HG03159 (cell line): ENCODE data around the gene DPEP3.
"Not testable (repeated sequence)": the region's sequence is repeated elsewhere in the genome, so short reads cannot be mapped to it uniquely, and the experiment has no call there.

Experiments
- ATAC-seq: cut with Tn5 transposase; IDR thresholded peaks from one replicate; pipeline ENCODE4 v1.9.1; 2021; ENCODE audit warnings: mild to moderate bottlenecking, moderate library complexity; ENCODE audit not compliant: unreplicated experiment

Gene DPEP3

DNA sequence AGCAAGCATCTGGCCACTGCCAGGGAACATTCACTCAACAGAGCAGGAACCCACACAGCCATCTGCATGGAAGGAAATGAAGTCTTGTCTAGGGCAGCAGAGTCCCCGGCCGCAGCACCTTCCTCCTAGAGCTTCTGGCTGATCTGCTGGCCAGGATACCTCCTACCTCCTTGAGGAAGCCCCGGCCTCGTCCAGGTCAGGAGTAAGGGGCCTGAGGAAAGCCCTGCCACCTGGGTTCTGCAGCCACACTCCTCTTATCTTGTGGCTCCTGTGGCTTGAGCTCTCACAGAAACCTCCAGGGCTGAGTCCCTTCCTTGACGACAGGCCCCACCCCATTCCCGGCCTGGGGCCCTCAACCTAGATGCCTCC, 13.7 kb upstream of the DPEP3 start:
- not testable (repeated sequence) for ATAC-seq

DNA sequence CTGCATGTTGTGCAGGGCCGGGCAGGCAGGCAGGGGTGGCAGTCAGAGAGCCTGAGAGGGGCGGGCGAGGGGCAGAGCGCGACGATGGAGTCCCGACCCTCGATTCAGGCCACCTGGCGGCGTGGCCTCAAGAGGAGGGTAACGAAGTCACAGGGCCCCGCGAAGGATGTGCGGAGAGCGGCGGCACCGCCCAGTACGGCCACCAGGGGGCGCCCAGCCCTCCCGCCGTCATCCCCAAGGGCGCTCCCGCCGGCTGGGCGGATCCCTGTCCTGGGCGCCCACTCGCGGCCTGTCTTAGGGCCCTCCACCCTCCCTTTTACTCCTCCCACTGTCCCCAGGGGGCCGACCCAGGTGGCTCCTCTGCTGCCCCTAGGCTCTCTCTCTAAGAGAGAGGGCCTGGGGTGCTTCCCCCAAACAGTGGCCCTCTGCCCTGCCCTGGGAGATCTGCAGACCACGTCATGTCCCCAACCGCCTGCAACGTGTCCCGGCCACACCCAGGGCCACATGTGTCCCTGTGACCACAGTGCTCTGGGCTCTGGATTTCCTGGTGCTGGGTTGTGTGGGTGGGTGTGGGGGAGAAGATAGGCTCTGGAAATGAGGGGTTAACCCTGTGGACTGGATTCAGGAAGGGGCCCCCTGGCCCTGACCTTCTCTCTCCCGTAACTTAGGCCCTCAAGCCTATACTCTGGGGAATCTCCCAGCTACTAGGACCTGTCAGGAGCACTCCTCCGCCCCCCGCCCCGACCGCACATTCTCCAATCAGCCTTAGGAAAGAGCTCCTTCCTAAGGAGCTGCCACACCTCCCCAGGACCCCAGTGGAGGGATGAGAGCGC, 13.1 kb upstream of the DPEP3 start:
- peak; percentile 65 for ATAC-seq

GRCh38 chr16:67992661-67993206, 12.4 kb upstream of the DPEP3 start:
- no peak for ATAC-seq

- ATAC-seq = no peak
Measured at GRCh38 chr16:67990018-67990386, 9.7 kb upstream of the DPEP3 start.

DNA sequence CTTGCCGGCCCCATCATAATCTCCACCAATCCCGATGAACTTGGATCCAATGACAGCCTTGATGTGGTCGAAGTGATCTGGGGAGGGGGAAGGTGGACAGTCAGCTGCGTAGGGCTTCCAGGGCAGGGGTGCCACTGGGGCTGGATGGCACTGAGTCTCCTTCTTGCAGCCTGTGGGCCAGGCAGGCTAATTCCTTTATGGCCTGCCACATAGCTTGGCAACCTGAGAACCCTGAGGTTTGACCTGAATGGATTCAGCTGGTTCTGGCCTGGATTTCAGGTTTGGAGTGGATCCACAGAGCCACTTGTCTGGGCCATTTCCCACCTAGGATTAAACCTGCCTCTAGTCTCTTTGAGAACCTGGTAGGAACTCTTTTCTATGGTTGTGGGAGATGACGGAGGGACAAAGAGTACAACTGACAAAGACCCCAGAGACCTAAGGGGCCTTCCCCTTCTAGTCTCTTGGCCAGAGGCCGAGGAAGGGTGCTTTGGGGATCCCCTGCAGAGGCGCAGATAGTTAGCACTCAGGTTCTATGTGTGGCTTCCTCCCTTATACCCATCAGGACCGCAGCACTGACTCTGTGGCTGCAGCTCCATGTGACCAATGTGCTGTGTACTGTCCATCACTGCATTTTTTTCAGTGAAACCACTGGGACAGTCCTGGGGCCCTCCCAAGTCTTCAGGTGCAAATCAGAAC, 9.2 kb upstream of the DPEP3 start:
- ATAC-seq = no peak

- no peak for ATAC-seq
Measured at GRCh38 chr16:67988675-67989074, 8.4 kb upstream of the DPEP3 start.

DNA sequence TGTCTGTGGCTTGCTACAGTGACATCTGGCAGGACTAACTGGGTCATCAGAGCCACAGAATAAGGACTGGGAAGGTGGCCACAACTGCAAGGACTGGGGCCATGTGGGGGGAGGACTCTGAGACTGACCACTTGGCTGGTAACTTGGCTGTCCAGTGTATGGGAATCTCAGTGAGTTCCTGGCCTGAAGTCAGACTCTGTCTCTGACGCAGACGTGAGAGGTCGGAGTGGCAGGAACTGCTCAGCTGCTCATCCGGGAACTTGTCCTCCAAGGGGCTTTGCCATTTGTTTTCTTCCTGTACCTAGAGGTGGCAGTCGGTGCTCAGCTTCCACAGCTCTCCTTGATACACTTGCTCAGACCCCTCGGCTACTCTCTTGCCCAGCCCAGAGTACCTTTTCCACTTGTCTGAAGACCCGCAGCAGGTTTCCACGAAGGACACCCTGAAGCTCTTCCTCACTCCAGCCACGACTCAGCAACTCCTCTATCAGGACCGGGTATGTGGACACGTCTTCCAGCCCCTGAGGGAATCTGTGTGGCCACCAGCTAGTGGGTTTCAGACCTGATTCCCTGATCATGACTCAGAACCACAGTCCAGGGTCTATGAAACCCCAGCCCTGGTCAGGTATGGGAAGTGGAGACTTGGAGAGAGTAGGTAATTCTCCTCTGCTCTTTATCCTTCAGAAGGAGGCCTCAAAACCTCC, 7.3 kb upstream of the DPEP3 start:
- no peak for ATAC-seq

- no peak for ATAC-seq
Measured at GRCh38 chr16:67986949-67987348, 6.7 kb upstream of the DPEP3 start.

GRCh38 chr16:67982011-67982696, 1.9 kb upstream of the DPEP3 start:
- ATAC-seq = no peak

DNA sequence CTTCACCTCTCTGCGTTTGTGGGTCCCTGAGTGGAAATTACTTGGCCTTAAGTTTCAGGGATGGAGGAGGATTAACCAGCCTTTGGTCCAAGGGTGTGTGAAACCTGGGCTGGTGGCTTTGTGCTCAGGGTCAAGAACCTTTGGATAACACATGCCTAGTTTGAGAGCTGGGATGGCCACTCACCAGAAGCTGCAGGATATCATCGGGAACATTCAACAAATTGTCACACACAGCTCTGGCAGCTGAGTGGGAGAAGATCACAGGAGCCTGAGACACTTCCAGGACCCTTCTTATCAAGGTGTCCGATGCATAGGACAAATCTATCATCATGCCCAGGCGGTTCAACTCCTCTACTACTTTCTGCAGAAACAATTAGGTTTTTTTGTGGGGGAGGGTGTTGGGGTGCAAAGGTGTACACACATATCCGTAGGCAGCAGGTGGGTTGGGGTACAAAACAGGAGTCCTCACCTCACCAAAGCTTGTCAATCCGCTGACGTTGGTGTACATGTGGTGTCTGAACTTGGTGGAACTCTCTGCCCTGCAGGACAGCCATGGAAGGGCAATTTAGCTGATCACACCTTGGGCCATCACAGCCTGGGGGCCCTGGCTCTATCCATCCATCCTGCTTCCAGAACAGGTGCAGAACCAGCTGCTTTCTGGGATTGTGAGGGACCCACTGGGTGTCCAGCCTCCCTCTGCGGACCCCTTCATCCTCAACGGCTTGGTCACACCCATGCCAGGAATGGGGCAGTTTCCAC, 2.7 kb downstream of the DPEP3 start:
- no peak for ATAC-seq

- no peak for ATAC-seq
Measured at GRCh38 chr16:67977005-67977404, 3.3 kb downstream of the DPEP3 start.

- ATAC-seq = no peak
Measured at GRCh38 chr16:67976205-67976604, 4.1 kb downstream of the DPEP3 start.

- ATAC-seq = no peak
Measured at GRCh38 chr16:67975321-67976105, 4.8 kb downstream of the DPEP3 start.

- not testable (repeated sequence) for ATAC-seq
Measured at GRCh38 chr16:67972285-67972684, 8.0 kb downstream of the DPEP3 start.

- no peak for ATAC-seq
Measured at GRCh38 chr16:67971111-67971510, 9.2 kb downstream of the DPEP3 start.

DNA sequence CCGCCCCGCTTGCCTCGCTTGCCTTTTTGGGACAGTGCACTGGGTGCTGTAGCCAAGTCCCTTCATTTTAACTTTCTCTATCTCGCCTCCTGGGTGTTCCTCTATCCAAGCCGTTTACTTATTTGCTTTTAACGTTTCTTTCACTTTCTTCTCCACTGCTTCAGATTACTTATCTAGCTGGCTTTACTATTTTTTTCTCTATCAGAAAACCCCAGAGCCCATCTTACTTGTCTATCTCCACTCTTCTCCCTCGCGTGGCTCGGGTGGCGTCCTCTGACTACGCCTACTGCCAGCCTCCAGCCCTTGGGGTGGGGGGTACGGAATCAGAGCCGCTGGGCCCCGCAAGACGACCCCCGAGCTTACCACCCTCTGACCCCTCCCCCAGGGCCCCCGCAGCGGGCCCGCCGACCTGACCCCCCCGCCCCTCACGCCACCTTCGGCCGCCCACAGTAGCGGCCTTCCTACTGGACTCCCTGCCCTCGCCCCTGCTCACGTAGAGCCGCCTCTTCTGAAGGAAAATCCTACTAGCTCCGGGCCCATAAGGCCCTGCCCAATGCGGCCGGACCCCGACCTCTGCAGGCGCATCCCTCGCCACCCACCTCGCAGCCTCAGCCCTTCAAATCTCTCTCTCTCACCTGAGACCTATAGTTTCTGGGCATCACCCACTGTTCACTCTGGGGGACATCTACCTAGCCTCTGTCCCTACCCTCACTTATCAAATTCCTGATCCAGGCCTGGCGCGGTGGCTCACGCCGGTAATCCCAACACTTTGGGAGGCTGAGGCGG, 10.9 kb downstream of the DPEP3 start:
- ATAC-seq = no peak

- peak; percentile 71 for ATAC-seq
Measured at GRCh38 chr16:67968400-67969253, 11.7 kb downstream of the DPEP3 start, which contains the start of gene SLC12A4. Gene SLC12A4, minus strand, starts transcription at chr16:67968637. Its CDS starts 84 bp downstream, at chr16:67968553.

- peak; percentile 11 for ATAC-seq
Measured at GRCh38 chr16:67967958-67968399, 12.3 kb downstream of the DPEP3 start.
